ENCODE measurements around the gene CFAP47. TPM values are rescaled to one million over a fixed set of nuclear protein-coding genes. Genes with fewer than 3 reads are reported as not detected.
"Not testable (repeated sequence)": the region's sequence is repeated elsewhere in the genome, so short reads cannot be mapped to it uniquely, and the experiment has no call there.

Gene CFAP47
- total RNA-seq, 1 donor from 2014 or later: 4.1 TPM

- H3K36me3 ChIP-seq: no peaks in the 10 kb centered on the region
- ATAC-seq (no peak), DNase-seq (no peak)
- H3K27me3 ChIP-seq (ENCODE audit: low read depth): no peaks in the 10 kb centered on the region
- intact Hi-C loops (cut with DNase I): no loop called here
- no peak overlapping the region for H3K4me3 ChIP-seq
- no peaks in the 10 kb centered on the region for H3K9me3 ChIP-seq
- no peak overlapping the region for H3K27ac ChIP-seq
- no peaks in the 10 kb centered on the region for H3K4me1 ChIP-seq
- TF ChIP-seq, protein P1, sequence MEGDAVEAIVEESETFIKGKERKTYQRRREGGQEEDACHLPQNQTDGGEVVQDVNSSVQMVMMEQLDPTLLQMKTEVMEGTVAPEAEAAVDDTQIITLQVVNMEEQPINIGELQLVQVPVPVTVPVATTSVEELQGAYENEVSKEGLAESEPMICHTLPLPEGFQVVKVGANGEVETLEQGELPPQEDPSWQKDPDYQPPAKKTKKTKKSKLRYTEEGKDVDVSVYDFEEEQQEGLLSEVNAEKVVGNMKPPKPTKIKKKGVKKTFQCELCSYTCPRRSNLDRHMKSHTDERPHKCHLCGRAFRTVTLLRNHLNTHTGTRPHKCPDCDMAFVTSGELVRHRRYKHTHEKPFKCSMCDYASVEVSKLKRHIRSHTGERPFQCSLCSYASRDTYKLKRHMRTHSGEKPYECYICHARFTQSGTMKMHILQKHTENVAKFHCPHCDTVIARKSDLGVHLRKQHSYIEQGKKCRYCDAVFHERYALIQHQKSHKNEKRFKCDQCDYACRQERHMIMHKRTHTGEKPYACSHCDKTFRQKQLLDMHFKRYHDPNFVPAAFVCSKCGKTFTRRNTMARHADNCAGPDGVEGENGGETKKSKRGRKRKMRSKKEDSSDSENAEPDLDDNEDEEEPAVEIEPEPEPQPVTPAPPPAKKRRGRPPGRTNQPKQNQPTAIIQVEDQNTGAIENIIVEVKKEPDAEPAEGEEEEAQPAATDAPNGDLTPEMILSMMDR (IDR thresholded peaks at IDR 0.05): no peak
Observed at GRCh38 chrX:36019125-36019524, 99.6 kb downstream of the CFAP47 start.

DNA sequence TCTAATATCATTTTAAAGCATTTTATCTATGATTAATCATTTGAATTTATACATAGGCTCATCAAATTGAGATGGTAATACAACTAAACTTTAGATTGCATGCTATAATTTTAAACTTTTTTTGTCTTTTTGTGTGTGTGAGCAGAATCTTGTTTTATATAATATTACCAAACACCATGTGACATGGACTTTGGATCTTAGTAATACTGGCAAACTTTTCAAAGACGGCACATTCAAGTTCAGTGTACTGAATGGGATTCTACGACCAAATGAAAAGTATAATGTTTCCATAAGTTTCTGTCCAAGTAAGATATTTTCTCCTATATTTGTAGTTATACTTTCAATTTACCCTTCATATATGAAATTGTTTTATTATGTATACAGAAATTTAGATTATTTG is 116.0 kb downstream of the CFAP47 start:
- Histone ChIP-seq H3K4me1 (no peaks in the 10 kb centered on the region), H3K27me3 (ENCODE audit: low read depth) (no peaks in the 10 kb centered on the region), H3K4me3 (no peak overlapping the region), H3K9me3 (no peaks in the 10 kb centered on the region), H3K36me3 (no peaks in the 10 kb centered on the region), H3K27ac (no peak overlapping the region)
- no peak for DNase-seq
- no peak for ATAC-seq
- TF ChIP-seq, protein P1 (IDR thresholded peaks at IDR 0.05): no peak
- intact Hi-C loops (cut with DNase I): no loop called here

DNA sequence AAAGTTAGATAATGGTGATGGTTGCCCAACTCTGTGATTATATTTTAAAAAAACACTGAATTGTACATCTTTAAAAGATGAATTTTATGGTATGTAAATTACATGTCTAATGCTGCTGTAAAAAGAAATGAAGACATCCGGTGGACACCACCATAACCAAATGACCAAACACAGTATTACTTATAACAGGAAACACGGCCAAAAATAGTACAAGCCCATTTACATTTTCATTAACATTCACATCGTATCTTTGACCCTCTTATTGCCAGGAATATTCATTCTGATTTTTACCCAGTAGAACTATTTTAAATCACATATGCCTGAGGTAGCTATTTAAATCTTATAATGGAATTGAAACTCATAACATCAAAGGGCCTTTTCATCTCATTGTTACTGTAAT is 143.2 kb downstream of the CFAP47 start:
- ATAC-seq: no peak
- H3K9me3 ChIP-seq: no peaks in the 10 kb centered on the region
- H3K27me3 ChIP-seq (ENCODE audit: low read depth): no peaks in the 10 kb centered on the region
- intact Hi-C loops (cut with DNase I): no loop called here
- no peak overlapping the region for H3K27ac ChIP-seq
- no peaks in the 10 kb centered on the region for H3K36me3 ChIP-seq
- no peaks in the 10 kb centered on the region for H3K4me1 ChIP-seq
- H3K4me3 ChIP-seq: no peak overlapping the region
- DNase-seq: no peak
- TF ChIP-seq, protein P1 (IDR thresholded peaks at IDR 0.05): no peak

- intact Hi-C loops (cut with DNase I): no loop called here
- H3K4me1 ChIP-seq: no peaks in the 10 kb centered on the region
- ATAC-seq: no peak
- H3K27ac ChIP-seq: no peak overlapping the region
- TF ChIP-seq, protein P1 (IDR thresholded peaks at IDR 0.05): no peak
- no peak overlapping the region for H3K4me3 ChIP-seq
- no peak for DNase-seq
- no peaks in the 10 kb centered on the region for H3K9me3 ChIP-seq
- no peaks in the 10 kb centered on the region for H3K27me3 ChIP-seq (ENCODE audit: low read depth)
- no peaks in the 10 kb centered on the region for H3K36me3 ChIP-seq
Observed at GRCh38 chrX:36071061-36071460, 151.5 kb downstream of the CFAP47 start.

- DNase-seq; H3K4me1 ChIP-seq; ATAC-seq; H3K4me3 ChIP-seq; H3K27me3 ChIP-seq (ENCODE audit: low read depth); H3K27ac ChIP-seq; H3K9me3 ChIP-seq; intact Hi-C loops (cut with DNase I); H3K36me3 ChIP-seq: not testable (repeated sequence)
Observed at GRCh38 chrX:36075009-36075408, 155.5 kb downstream of the CFAP47 start.

DNA sequence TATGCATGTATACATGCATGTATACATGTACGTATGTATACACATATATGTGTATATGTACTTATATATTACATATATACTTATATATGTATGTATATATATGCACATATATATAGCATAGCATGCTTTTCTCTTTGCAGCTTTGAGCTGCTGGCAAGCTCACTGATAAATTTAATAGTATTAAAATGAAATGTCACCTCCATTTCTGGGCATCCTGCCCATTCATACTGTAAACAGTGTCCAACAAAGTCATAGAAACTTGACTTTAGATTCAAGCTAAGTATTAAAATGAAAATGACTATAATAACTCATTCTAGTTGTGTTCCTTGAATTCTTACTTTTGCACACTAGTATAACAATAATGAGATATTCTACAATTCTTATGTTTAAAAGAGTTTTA is 163.7 kb downstream of the CFAP47 start:
- no peaks in the 10 kb centered on the region for H3K36me3 ChIP-seq
- intact Hi-C loops (cut with DNase I): no loop called here
- no peak overlapping the region for H3K27ac ChIP-seq
- no peak for ATAC-seq
- TF ChIP-seq, protein P1 (IDR thresholded peaks at IDR 0.05): no peak
- no peaks in the 10 kb centered on the region for H3K4me1 ChIP-seq
- DNase-seq: no peak
- H3K27me3 ChIP-seq (ENCODE audit: low read depth): no peaks in the 10 kb centered on the region
- no peak overlapping the region for H3K4me3 ChIP-seq
- no peaks in the 10 kb centered on the region for H3K9me3 ChIP-seq
